Measurements from ENCODE around the gene GTF2A1. TPM values are rescaled to one million over a fixed set of nuclear protein-coding genes. Genes with fewer than 3 reads are reported as not detected.

GTF2A1 gene
- total RNA-seq, 2 experiments from 2014 or later = 35.1 to 69.8 TPM

GRCh38 chr14:81138429-81138828, 82.3 kb downstream of the GTF2A1 start:
- Histone ChIP-seq H3K27ac (ENCODE audit: low read depth, low read length, poor library complexity, severe bottlenecking) (no peak overlapping the region), H3K4me2 (ENCODE audit: low read length) (no peak overlapping the region), H2AFZ (ENCODE audit: low read length) (no peak overlapping the region), H3K9me2 (ENCODE audit: insufficient read depth, low read length) (no peaks in the 10 kb centered on the region), H3K79me2 (ENCODE audit: insufficient read depth, low read depth, low read length) (no peaks in the 10 kb centered on the region), H4K20me1 (ENCODE audit: insufficient read depth, low read length) (no peaks in the 10 kb centered on the region), H3K36me3 (ENCODE audit: insufficient read depth, low read length) (no peaks in the 10 kb centered on the region), H3K4me3 (ENCODE audit: low read depth, low read length, poor library complexity, severe bottlenecking) (no peak overlapping the region), H3K4me1 (ENCODE audit: insufficient read depth, low read length, poor library complexity, severe bottlenecking) (no peaks in the 10 kb centered on the region), H3K9me3 (ENCODE audit: low read length) (peaks cover 4% of the 10 kb centered on the region; the same call in 1 of the 2 replicates)
- TF ChIP-seq, protein P1, sequence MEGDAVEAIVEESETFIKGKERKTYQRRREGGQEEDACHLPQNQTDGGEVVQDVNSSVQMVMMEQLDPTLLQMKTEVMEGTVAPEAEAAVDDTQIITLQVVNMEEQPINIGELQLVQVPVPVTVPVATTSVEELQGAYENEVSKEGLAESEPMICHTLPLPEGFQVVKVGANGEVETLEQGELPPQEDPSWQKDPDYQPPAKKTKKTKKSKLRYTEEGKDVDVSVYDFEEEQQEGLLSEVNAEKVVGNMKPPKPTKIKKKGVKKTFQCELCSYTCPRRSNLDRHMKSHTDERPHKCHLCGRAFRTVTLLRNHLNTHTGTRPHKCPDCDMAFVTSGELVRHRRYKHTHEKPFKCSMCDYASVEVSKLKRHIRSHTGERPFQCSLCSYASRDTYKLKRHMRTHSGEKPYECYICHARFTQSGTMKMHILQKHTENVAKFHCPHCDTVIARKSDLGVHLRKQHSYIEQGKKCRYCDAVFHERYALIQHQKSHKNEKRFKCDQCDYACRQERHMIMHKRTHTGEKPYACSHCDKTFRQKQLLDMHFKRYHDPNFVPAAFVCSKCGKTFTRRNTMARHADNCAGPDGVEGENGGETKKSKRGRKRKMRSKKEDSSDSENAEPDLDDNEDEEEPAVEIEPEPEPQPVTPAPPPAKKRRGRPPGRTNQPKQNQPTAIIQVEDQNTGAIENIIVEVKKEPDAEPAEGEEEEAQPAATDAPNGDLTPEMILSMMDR (conservative IDR thresholded peaks at IDR 0.05; ENCODE audit: low read length) = no peak
- TF ChIP-seq EZH2phosphoT487 (IDR thresholded peaks at IDR 0.05; ENCODE audit: borderline replicate concordance, low read depth, low read length) = no peak
- DNase-seq (ENCODE audit: low spot score) = no peak
- POLR2A ChIA-PET = interaction anchor here (0.5 to 0.6 kb wide), 2 partner anchors 13 to 674 kb away, joined by 3 read pairs; no protein-coding TSS in a partner anchor
- intact Hi-C loops (cut with micrococcal nuclease; ENCODE audit: unreplicated experiment) = no loop called here
- no TSS peak for BruUV-seq (replicated peaks)
- CTCF ChIA-PET (ENCODE audit: unreplicated experiment) = no interaction called here

- CTCF ChIA-PET (ENCODE audit: unreplicated experiment) = no interaction called here
- no peak overlapping the region for H3K4me3 ChIP-seq (ENCODE audit: low read depth, low read length, poor library complexity, severe bottlenecking)
- no TSS peak for BruUV-seq (replicated peaks)
- no peak overlapping the region for H3K4me2 ChIP-seq (ENCODE audit: low read length)
- no peaks in the 10 kb centered on the region for H4K20me1 ChIP-seq (ENCODE audit: insufficient read depth, low read length)
- POLR2A ChIA-PET = interaction anchor here (1.6 kb wide), 1 partner anchor 9 kb away, joined by 5 read pairs; no protein-coding TSS in a partner anchor
- no peaks in the 10 kb centered on the region for H3K4me1 ChIP-seq (ENCODE audit: insufficient read depth, low read length, poor library complexity, severe bottlenecking)
- intact Hi-C loops (cut with micrococcal nuclease; ENCODE audit: unreplicated experiment) = no loop called here
- peaks cover 4% of the 10 kb centered on the region; the same call in 1 of the 2 replicates for H3K9me3 ChIP-seq (ENCODE audit: low read length)
- no peak overlapping the region for H3K27ac ChIP-seq (ENCODE audit: low read depth, low read length, poor library complexity, severe bottlenecking)
- H2AFZ ChIP-seq (ENCODE audit: low read length) = no peak overlapping the region
- no peaks in the 10 kb centered on the region for H3K79me2 ChIP-seq (ENCODE audit: insufficient read depth, low read depth, low read length)
- no peaks in the 10 kb centered on the region for H3K36me3 ChIP-seq (ENCODE audit: insufficient read depth, low read length)
- no peak for DNase-seq (ENCODE audit: low spot score)
- TF ChIP-seq EZH2phosphoT487 (IDR thresholded peaks at IDR 0.05; ENCODE audit: borderline replicate concordance, low read depth, low read length) = no peak
- TF ChIP-seq, protein P1 (conservative IDR thresholded peaks at IDR 0.05; ENCODE audit: low read length) = no peak
- no peaks in the 10 kb centered on the region for H3K9me2 ChIP-seq (ENCODE audit: insufficient read depth, low read length)
Measured at GRCh38 chr14:81137316-81137715, 83.4 kb downstream of the GTF2A1 start.

GRCh38 chr14:81133400-81133799, 87.4 kb downstream of the GTF2A1 start:
- intact Hi-C loops (cut with micrococcal nuclease; ENCODE audit: unreplicated experiment) = no loop called here
- POLR2A ChIA-PET = interaction anchor here (0.7 kb wide), 1 partner anchor 32 kb away, joined by 3 read pairs; no protein-coding TSS in a partner anchor
- Histone ChIP-seq H3K36me3 (ENCODE audit: insufficient read depth, low read length) (no peaks in the 10 kb centered on the region), H3K4me2 (ENCODE audit: low read length) (no peak overlapping the region), H3K9me2 (ENCODE audit: insufficient read depth, low read length) (no peaks in the 10 kb centered on the region), H3K4me1 (ENCODE audit: insufficient read depth, low read length, poor library complexity, severe bottlenecking) (no peaks in the 10 kb centered on the region), H4K20me1 (ENCODE audit: insufficient read depth, low read length) (no peaks in the 10 kb centered on the region), H2AFZ (ENCODE audit: low read length) (no peak overlapping the region), H3K4me3 (ENCODE audit: low read depth, low read length, poor library complexity, severe bottlenecking) (no peak overlapping the region), H3K27ac (ENCODE audit: low read depth, low read length, poor library complexity, severe bottlenecking) (no peak overlapping the region), H3K9me3 (ENCODE audit: low read length) (peaks cover 4% of the 10 kb centered on the region; the same call in 1 of the 2 replicates), H3K79me2 (ENCODE audit: insufficient read depth, low read depth, low read length) (no peaks in the 10 kb centered on the region)
- DNase-seq (ENCODE audit: low spot score) = no peak
- CTCF ChIA-PET (ENCODE audit: unreplicated experiment) = no interaction called here
- TF ChIP-seq, protein P1 (conservative IDR thresholded peaks at IDR 0.05; ENCODE audit: low read length) = no peak
- TF ChIP-seq EZH2phosphoT487 (IDR thresholded peaks at IDR 0.05; ENCODE audit: borderline replicate concordance, low read depth, low read length) = no peak
- no TSS peak for BruUV-seq (replicated peaks)
